Measurements from ENCODE around the gene RBMS3.

DNA sequence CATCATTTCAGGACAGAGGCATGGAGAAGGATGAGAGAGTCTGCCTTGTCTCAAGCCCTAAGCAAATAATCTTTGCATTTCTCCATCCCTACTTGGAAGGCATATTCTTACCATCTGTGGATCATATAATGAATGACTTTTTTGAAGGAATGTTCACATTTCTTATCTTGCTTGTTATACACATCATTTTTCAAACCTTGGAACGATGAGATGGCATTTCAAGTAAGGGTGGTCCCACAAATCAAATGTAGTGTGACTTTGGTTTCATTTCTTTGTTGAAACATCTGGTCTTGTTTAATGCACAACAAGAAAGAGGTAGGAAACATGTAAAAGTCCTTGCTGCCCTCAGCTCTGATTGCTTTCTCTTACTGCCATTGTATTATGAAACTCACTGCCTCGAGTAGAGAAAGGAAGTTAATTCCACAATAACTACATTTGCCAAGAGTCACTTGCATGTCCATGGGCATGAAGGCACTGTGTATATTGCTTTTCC, 32.1 kb downstream of the RBMS3 start:
- TF ChIP-seq, protein P1, sequence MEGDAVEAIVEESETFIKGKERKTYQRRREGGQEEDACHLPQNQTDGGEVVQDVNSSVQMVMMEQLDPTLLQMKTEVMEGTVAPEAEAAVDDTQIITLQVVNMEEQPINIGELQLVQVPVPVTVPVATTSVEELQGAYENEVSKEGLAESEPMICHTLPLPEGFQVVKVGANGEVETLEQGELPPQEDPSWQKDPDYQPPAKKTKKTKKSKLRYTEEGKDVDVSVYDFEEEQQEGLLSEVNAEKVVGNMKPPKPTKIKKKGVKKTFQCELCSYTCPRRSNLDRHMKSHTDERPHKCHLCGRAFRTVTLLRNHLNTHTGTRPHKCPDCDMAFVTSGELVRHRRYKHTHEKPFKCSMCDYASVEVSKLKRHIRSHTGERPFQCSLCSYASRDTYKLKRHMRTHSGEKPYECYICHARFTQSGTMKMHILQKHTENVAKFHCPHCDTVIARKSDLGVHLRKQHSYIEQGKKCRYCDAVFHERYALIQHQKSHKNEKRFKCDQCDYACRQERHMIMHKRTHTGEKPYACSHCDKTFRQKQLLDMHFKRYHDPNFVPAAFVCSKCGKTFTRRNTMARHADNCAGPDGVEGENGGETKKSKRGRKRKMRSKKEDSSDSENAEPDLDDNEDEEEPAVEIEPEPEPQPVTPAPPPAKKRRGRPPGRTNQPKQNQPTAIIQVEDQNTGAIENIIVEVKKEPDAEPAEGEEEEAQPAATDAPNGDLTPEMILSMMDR (IDR thresholded peaks at IDR 0.05; ENCODE audit: insufficient read depth, low read depth, low read length): no peak
- TF ChIP-seq EZH2 (IDR thresholded peaks at IDR 0.05; ENCODE audit: insufficient read depth, low read length): no peak
